BE2C (cell line): ENCODE measurements around the gene TEX22. TPM values are rescaled to one million over a fixed set of nuclear protein-coding genes. Genes with fewer than 3 reads are reported as not detected.
A peak's percentile ranks its signal among the peaks of the same experiment; 100 is the strongest.

Experiments
- DNase-seq: peaks from one replicate; pipeline ENCODE4 v3.0.0-alpha.2; 2020
- H3K27me3 ChIP-seq: fragments of 250-450 bp; sonication (Bioruptor Pico); 2 replicates; pipeline ENCODE4 v1.5.1; 2020; ENCODE audit warnings: mild to moderate bottlenecking
- H3K36me3 ChIP-seq: fragments of 250-450 bp; sonication (Bioruptor Pico); 2 replicates; pipeline ENCODE4 v1.5.1; 2020; ENCODE audit warnings: mild to moderate bottlenecking
- H3K4me1 ChIP-seq: fragments of 250-450 bp; sonication (Bioruptor Pico); 2 replicates; pipeline ENCODE4 v1.5.1; 2020
- H3K4me3 ChIP-seq: 2 replicates; pipeline ENCODE4 v1.5.1; 2011; ENCODE audit warnings: low read depth, low read length
- H3K9me3 ChIP-seq: fragments of 250-450 bp; sonication (Bioruptor Pico); 2 replicates; pipeline ENCODE4 v1.5.1; 2020
- polyA plus RNA-seq: library from polyadenylated mRNA; unstranded; fragments of >200 nt; gene quantifications from one replicate; pipeline ENCODE4 v1.2.1, GENCODE V29; 2012; ENCODE audit warnings: low read depth, missing spikeins; ENCODE audit not compliant: insufficient read length, insufficient read depth
- TF ChIP-seq, protein P1 (sequence below): IDR thresholded peaks from 2 replicates; pipeline ENCODE4 v1.5.1; 2012; ENCODE audit warnings: mild to moderate bottlenecking, low read depth, low read length

TEX22 gene
- 2.7 TPM for polyA plus RNA-seq

- DNase-seq, result peak; percentile 96
- peak within 1 kb of the TSS; percentile 66 for H3K4me3 ChIP-seq
- TF ChIP-seq, protein P1, sequence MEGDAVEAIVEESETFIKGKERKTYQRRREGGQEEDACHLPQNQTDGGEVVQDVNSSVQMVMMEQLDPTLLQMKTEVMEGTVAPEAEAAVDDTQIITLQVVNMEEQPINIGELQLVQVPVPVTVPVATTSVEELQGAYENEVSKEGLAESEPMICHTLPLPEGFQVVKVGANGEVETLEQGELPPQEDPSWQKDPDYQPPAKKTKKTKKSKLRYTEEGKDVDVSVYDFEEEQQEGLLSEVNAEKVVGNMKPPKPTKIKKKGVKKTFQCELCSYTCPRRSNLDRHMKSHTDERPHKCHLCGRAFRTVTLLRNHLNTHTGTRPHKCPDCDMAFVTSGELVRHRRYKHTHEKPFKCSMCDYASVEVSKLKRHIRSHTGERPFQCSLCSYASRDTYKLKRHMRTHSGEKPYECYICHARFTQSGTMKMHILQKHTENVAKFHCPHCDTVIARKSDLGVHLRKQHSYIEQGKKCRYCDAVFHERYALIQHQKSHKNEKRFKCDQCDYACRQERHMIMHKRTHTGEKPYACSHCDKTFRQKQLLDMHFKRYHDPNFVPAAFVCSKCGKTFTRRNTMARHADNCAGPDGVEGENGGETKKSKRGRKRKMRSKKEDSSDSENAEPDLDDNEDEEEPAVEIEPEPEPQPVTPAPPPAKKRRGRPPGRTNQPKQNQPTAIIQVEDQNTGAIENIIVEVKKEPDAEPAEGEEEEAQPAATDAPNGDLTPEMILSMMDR, result peak; percentile 20
- H3K36me3 ChIP-seq, result peaks cover 21% of the 10 kb centered on the region
- H3K27me3 ChIP-seq, result no peaks in the 10 kb centered on the region
- peaks cover 3% of the 10 kb centered on the region for H3K4me1 ChIP-seq
- peaks cover 14% of the 10 kb centered on the region; the same call in 1 of the 2 replicates for H3K9me3 ChIP-seq
These were observed at the start of gene TEX22 for GRCh38 chr14:105398044-105398725. TEX22 (plus strand) TSS chr14:105398538; CDS start chr14:105399341, 803 bp downstream.

GRCh38 chr14:105348945-105349699 is 49.2 kb upstream of the TEX22 start:
- no peak overlapping the region for H3K4me3 ChIP-seq
- peak; percentile 8 for DNase-seq
- no peaks in the 10 kb centered on the region for H3K27me3 ChIP-seq
- no peaks in the 10 kb centered on the region for H3K36me3 ChIP-seq
- H3K4me1 ChIP-seq, result no peaks in the 10 kb centered on the region
- TF ChIP-seq, protein P1, result no peak
- no peaks in the 10 kb centered on the region; the same call in 1 of the 2 replicates for H3K9me3 ChIP-seq

DNA sequence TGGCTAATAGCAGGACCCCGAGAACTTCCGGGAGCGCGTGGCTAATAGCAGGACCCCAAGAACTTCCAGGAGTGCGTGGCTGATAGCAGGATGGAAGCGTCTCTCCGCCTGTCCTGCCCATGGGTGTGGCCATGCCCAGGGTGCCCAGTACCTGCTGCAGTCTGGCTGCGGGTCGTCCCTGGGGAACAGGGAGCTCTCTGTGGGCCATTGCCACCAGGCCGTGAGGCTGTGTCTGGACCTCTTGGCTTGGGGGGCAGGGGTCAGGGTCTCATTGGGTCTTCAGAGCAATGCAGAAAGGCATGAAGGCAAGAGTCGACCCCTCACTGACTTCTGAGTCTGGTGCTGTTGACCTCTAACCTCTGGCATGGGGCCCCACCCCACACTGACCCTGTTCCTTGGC is 48.3 kb upstream of the TEX22 start:
- DNase-seq, result no peak
- Histone ChIP-seq H3K4me1 (no peaks in the 10 kb centered on the region), H3K4me3 (no peak overlapping the region), H3K27me3 (no peaks in the 10 kb centered on the region), H3K36me3 (no peaks in the 10 kb centered on the region), H3K9me3 (no peaks in the 10 kb centered on the region; the same call in 1 of the 2 replicates)
- TF ChIP-seq, protein P1, result no peak

DNA sequence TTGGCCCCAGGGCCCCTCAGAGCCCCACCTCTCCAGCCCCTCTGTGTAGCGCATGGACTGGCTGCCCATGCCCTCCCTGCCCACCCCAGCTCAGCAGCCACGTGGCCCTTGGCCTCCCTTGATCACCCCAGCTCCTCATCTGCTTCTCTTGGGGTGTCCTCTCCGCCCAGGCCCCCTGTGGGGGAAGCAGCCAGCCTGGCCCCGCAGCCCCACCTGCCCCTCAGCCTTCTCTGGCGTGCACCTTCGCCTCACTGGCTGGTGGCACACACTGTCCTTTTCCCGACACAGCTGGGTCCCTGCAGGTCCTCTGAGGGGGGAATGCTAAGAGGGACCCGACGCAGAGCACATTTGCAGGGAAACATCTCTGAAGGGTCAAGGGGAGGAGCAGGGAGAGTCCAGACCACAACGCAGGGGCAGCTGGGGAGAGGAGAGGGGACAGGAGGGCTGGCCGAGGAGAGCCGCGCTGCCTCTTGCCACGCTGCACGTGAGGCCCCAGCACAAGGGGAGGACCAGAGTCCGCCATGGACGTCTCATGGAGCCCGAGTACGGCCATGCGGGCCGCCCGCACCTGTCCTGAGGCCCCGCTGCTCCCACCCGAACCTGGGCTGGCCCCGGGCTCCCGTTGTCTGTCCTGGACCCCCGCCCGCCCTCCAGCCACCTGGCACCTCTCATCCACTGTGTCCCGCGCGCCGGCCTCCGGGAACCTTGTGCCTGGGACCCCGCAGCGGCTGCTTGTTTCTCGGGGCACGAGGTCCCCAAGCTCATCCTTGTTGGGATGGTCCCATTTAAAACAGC is 47.7 kb upstream of the TEX22 start:
- TF ChIP-seq, protein P1, result no peak
- no peaks in the 10 kb centered on the region for H3K4me1 ChIP-seq
- no peak overlapping the region for H3K4me3 ChIP-seq
- no peaks in the 10 kb centered on the region for H3K9me3 ChIP-seq
- peak; percentile 5 for DNase-seq
- H3K27me3 ChIP-seq, result no peaks in the 10 kb centered on the region
- H3K36me3 ChIP-seq, result no peaks in the 10 kb centered on the region

DNA sequence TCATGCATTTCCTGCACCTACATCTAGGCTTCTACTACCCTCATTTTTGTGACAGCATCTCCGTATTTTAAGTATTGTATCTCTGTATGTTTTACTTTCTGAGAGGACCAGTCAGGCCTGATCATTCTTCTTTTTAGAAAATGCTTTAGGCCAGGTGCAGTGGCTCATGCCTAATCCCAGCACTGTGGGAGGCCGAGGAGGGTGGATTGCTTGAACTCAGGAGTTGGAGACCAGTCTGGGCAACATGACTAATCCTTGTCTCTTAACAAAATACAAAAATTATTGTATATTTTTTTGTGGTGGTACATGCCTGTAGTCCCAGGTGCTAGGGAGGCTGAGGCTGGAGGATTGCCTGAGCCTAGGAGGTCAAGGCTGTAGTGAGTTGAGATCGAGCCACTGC is 46.9 kb upstream of the TEX22 start:
- Histone ChIP-seq H3K4me3 (no peak overlapping the region), H3K4me1 (no peaks in the 10 kb centered on the region), H3K9me3 (no peaks in the 10 kb centered on the region)

More for the DNA sequence above, 46.9 kb upstream of the TEX22 start:
- no peak for DNase-seq
- H3K27me3 ChIP-seq, result no peaks in the 10 kb centered on the region
- TF ChIP-seq, protein P1, result no peak
- no peaks in the 10 kb centered on the region for H3K36me3 ChIP-seq
